ENCODE results near the gene CCDC86. TPM values are rescaled to one million over a fixed set of nuclear protein-coding genes. Genes with fewer than 3 reads are reported as not detected.

Gene CCDC86
- total and polyA plus RNA-seq, 12 donors = 14.7 to 52.4 (median 29.8) TPM

- TF ChIP-seq, protein P1, sequence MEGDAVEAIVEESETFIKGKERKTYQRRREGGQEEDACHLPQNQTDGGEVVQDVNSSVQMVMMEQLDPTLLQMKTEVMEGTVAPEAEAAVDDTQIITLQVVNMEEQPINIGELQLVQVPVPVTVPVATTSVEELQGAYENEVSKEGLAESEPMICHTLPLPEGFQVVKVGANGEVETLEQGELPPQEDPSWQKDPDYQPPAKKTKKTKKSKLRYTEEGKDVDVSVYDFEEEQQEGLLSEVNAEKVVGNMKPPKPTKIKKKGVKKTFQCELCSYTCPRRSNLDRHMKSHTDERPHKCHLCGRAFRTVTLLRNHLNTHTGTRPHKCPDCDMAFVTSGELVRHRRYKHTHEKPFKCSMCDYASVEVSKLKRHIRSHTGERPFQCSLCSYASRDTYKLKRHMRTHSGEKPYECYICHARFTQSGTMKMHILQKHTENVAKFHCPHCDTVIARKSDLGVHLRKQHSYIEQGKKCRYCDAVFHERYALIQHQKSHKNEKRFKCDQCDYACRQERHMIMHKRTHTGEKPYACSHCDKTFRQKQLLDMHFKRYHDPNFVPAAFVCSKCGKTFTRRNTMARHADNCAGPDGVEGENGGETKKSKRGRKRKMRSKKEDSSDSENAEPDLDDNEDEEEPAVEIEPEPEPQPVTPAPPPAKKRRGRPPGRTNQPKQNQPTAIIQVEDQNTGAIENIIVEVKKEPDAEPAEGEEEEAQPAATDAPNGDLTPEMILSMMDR (IDR thresholded peaks at IDR 0.05) = no peak
- TF ChIP-seq POLR2A (IDR thresholded peaks at IDR 0.05) = no peak
- WGBS, 4 donors = 83 to 91% (median 88%) methylated on average over 2 to 6 of the region's 6 CpGs
- peaks cover 0 to 22% of the 10 kb centered on the region in 2 donors for H3K4me1 ChIP-seq (replicated peaks in 1 of 2)
- no peaks in the 10 kb centered on the region for H3K27me3 ChIP-seq
- peak overlapping the region in 2 of 5 donors; percentile 30 to 40 for H3K27ac ChIP-seq
- no peak overlapping the region for H3K4me3 ChIP-seq
- no peaks in the 10 kb centered on the region for H3K36me3 ChIP-seq (replicated peaks in 1 of 2)
- peak in 6 of 7 donors; percentile 45 to 81 (median 68) for DNase-seq
- intact Hi-C loops (cut with DNase I) = no loop called here
- no peaks in the 10 kb centered on the region for H3K9me3 ChIP-seq (replicated peaks in 1 of 3)
Measured at GRCh38 chr11:60872124-60872960, 30.4 kb downstream of the CCDC86 start.

DNA sequence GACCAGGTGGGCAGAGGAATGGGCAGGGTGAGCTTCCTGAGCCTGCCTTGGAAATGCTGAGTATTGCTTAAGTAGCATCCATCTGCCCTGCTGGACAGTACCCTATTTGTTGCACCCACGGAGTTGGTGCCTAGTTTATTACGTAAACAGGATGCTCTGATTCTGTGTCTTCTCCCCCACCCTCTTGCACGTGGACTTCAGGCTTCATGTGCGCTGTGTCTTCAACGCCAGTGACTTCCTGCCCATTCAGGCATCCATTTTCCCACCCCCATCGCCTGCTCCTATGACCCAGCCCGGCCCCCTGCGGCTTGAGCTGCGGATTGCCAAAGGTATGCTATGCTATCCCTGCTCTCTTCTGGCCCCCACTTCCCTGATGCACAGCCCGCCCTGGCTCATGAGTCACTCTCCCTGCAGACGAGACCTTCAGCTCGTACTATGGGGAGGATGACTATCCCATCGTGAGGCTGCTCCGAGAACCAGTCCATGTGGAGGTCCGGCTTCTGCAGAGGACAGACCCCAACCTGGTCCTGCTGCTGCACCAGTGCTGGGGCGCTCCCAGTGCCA, 31.1 kb downstream of the CCDC86 start:
- peak; percentile 45 to 77 (median 60) for DNase-seq
- no peak for TF ChIP-seq POLR2A (IDR thresholded peaks at IDR 0.05)
- TF ChIP-seq, protein P1 (IDR thresholded peaks at IDR 0.05) = no peak
- Histone ChIP-seq H3K36me3 (replicated peaks in 1 of 2) (no peaks in the 10 kb centered on the region), H3K4me1 (replicated peaks in 1 of 2) (peaks cover 0 to 22% of the 10 kb centered on the region in 2 donors), H3K4me3 (no peak overlapping the region), H3K27ac (peak overlapping the region in 2 of 5 donors; percentile 30 to 40), H3K9me3 (replicated peaks in 1 of 3) (no peaks in the 10 kb centered on the region), H3K27me3 (no peaks in the 10 kb centered on the region)
- intact Hi-C loops (cut with DNase I) = no loop called here
- 39 to 55% (median 42%) methylated on average over 13 to 16 of the region's 16 CpGs for WGBS, 4 donors

- H3K36me3 ChIP-seq (replicated peaks in 1 of 2) = no peaks in the 10 kb centered on the region
- intact Hi-C loops (cut with DNase I) = no loop called here
- no peak for TF ChIP-seq POLR2A (IDR thresholded peaks at IDR 0.05)
- TF ChIP-seq, protein P1 (IDR thresholded peaks at IDR 0.05) = no peak
- 65 to 70% (median 68%) methylated on average over 10 to 12 of the region's 12 CpGs for WGBS, 4 donors
- no peaks in the 10 kb centered on the region for H3K9me3 ChIP-seq (replicated peaks in 1 of 3)
- no peak overlapping the region for H3K4me3 ChIP-seq
- peaks cover 0 to 22% of the 10 kb centered on the region in 2 donors for H3K4me1 ChIP-seq (replicated peaks in 1 of 2)
- no peaks in the 10 kb centered on the region for H3K27me3 ChIP-seq
- peak in 3 of 7 donors; percentile 6 to 43 (median 19) for DNase-seq
- H3K27ac ChIP-seq = peak overlapping the region in 1 of 5 donors; percentile 36
Measured at GRCh38 chr11:60873533-60873932, 31.6 kb downstream of the CCDC86 start.

Data from adrenal gland (tissue), 12 donors.